IPS DF 19.7 (cell line): ENCODE results near the gene MTERF2.
"Not testable (repeated sequence)": the region's sequence is repeated elsewhere in the genome, so short reads cannot be mapped to it uniquely, and the experiment has no call there.

Source experiments
- DNase-seq: peaks from one replicate; pipeline ENCODE4 v3.0.0-alpha.2; 2013; ENCODE audit warnings: low read depth, low spot score

MTERF2 gene, protein sequence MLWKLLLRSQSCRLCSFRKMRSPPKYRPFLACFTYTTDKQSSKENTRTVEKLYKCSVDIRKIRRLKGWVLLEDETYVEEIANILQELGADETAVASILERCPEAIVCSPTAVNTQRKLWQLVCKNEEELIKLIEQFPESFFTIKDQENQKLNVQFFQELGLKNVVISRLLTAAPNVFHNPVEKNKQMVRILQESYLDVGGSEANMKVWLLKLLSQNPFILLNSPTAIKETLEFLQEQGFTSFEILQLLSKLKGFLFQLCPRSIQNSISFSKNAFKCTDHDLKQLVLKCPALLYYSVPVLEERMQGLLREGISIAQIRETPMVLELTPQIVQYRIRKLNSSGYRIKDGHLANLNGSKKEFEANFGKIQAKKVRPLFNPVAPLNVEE

DNA sequence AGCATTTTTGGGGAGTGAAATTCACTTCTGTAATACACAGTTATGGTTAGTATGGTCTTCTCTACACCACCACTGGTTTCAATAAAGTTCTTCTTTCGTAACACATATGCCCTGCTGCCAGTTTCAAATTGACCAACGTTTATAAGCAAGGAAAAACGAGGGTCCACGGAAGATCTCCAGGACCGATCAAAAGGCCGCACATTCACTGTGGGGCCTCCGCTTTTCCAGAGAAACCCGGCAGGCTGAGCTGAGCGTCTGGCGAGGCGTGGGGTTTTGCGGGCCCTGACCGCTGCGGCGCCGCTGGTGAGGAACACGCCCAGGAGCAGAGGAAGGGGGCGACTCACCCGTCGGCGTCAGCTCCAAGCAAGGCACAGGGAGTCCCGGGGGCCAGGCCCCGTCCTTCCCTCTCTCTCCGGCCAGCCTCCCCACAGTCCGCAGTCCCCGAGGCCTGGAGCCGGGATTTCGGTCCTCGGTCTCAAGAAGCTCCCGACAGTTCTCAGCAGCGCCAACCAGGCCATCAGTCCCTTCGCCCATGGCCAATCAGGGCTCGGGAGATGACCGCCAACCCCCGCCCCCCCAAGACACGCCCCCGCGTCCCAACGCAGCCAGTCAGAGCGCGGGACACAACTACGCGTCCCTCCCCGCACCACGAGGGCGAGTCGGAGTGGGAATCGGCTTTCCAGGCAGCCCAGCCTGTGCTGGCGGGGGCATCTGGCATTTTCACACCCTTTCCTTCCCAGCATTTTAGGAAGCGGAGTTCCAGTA, at the start of gene MTERF2:
Gene MTERF2 (minus strand): TSS at position 522 of the 765 bp plus-strand sequence. CDS start 8,432 bp downstream, outside the sequence.
- DNase-seq: peak; percentile 78

DNA sequence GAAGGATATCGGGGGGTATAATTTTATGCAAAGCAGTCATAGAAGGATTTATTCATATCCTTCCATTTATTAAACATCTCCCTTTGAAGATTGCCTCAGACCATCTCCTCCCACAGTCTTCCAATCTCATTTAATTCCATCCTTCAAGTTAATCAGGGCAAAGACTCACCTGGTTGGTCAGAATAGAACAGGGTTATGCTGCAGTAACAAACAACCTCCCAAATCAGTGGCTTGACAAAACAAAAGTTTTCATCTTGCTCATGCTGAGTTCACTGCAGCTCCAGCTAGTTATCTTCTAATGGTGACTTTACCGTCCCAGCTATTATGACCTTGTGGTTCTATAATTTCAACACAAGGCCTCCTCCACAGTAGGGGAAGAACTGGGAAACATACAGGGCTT, 48.8 kb upstream of the MTERF2 start:
- no peak for DNase-seq

DNA sequence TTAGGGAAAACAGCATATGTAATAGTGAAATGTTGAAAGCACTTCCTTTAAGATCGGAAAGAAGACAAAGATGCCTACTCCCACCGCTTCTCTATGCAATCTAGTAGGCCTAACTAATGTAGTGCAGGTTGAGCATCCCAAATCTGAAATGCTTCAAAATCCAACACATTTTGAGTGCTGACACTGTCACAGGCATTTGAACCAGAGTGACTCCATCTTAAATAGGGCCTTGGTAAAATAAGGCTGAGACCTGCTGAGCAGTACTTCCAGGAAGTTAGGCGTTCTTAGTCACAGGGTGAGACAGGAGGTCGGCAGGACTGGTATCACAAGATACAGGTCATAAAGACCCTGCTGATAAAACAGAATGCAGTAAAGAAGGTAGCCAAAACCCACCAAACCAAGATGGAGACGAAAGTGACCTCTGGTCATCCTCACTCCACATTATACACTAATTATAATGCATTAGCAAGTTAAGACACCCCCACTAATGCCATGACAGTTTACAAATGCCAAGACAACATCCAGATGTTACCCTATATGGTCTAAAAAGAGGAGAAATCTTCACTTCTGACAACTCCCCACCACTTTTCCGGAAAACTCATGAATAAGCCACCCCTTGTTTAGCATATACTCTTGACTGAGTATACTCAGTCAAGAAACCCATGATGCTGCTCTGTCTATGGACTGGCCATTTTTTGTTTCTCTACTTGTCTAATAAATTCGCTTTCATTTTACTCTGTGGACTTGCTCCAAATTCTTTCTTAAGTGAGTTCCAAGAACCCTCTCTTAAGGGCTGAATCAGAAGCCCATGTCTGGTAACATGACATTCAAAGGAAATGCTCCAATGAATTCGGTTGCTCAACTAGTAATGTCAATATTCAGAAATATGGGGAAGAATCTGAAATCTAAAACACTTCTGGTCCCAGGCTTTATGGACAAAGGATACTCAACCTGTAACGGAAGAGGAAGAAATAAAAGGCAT, 47.1 kb upstream of the MTERF2 start:
- no peak for DNase-seq

DNA sequence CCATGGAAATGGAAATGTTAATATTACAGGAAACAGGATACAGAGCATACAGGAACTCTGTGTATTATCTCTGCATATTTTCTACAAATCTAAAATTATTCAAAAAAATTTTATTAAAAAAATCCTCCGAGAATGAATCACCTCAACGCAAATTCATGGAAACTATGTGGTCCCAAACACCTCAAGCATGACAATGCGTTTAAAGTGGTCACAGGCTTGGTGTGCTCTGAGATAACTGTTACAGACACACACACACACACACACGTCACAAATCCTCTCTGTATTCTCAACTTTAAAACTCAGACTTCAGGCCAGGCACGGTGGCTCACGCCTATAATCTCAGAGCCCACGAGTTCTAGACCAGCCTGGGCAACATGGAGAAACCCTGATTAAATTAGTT, 45.3 kb upstream of the MTERF2 start:
- no peak for DNase-seq

DNA sequence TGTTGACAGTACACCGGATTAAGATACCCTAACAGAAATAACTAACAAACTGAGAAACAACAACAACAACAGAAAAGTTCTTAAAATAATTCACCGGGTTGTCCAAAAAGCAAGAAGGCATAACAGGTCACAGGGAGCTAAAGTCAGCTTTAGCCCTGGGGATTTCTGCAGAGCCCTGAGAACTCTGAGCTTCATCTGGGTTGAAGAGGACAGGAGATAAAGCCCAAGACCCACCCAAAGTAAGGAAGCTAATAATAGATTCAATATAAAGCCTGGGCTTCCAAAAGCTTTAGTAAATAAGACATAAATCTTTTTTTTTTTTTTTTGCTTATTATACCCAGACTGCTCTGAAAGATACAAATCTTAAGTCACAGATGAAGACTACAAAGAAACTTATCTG, 44.1 kb upstream of the MTERF2 start:
- no peak for DNase-seq

DNA sequence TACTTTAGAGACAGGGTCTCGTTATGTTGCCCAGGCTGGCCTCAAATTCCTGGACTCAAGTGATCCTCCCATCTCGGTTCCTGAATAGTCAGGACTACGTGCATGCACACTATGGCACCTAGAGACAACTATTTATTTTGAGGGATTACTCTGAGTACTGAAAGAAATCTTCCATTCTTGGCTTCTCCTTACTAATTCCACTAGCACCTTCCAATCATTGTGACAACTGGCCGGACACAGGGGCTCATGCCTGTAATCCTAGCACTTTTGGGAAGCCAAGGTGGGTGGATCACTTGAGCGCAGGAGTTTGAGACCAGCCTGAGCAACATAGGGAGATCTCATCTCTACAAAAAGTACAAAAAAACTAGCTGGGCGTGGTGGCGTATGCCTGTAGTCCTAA, 42.1 kb upstream of the MTERF2 start:
- no peak for DNase-seq

DNA sequence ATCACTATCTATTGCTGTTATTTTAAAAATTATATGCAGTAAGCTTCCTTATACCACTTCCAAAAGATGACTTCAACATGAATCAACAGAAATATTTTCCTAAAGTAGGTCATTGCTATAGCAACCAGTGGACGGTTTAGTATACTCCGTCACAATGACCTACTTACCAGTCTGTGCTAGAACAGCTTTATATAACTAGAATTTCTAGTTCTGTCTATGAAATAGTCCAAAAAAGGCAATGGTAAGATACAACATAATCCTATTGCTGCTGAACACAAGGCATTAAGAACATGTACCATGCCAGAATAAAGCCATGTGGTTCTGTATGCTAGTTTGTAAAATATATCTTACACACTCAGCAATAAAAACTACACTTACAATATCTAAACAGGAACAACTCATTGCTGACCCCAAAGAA, 40.7 kb upstream of the MTERF2 start:
- no peak for DNase-seq

DNA sequence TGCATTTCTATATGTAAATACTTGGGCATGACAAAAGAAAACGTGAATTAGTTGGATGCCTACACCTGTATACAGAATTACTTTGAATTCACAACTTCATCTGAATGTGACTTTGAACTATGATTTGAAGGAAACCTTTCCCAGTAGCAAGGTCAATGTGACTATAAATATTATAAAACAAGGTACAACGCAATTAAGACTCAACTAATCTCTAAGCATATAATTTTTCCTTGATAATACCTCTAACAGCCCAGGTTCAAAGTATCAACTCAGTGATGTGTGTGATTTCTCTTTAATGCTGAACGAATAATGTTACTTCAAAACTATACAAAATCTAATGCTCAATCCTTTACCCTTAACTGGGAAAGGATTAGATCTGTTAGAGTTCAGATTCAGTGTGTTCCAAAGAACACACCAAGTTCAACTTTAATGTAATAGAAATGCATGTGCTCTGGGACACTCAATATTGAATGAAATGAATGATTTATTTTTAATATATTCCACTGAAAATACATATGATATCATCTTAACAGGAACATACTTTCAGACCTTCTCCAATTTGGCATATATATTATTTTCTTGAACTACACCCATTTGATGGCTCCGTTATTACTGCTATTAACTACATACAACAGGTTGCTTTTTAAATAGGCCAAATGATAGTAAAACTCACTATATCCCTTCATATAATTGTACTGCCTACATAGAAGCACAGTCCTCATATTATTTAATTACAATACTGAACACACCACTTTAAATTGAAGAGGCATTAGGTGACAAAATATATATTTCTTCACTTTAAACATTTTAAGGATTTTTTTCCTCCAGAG, 40.1 kb upstream of the MTERF2 start:
- no peak for DNase-seq

DNA sequence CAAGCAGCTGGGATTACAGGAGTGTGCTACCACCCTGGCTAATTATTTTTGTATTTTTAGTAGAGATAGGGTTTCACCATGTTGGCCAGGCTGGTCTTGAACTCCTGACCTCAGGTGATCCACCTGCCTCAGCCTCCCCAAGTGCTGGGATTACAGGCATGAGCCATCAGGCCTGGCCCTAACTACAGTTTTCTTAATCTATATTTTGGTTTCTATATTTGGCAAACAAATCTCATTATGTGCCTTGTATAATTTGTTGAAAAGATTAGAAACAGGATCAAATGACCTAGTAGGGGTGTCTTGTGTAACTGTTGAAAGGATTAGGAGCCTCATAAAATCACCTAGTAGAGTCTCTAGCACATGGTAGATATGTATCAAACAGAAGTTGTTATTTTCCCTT, 39.4 kb upstream of the MTERF2 start:
- DNase-seq: not testable (repeated sequence)

DNA sequence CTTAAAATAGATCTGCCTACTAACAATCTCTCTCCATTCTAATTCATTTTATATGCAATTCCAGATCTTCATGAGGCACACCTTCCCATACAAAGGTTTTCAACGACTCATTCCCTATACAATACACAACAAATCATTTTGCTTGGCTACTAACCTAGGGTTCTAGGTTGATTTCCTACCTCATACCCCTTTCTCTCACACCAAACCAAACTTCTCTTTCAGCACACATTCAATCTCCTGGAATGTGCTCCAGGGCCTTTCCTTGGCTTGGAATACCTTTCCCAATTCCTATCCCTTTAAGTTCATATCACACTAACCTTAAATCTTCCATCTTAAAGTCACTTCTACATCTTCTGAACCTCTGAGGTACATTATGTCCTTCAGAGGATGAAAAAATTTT, 38.7 kb upstream of the MTERF2 start:
- DNase-seq: no peak

DNA sequence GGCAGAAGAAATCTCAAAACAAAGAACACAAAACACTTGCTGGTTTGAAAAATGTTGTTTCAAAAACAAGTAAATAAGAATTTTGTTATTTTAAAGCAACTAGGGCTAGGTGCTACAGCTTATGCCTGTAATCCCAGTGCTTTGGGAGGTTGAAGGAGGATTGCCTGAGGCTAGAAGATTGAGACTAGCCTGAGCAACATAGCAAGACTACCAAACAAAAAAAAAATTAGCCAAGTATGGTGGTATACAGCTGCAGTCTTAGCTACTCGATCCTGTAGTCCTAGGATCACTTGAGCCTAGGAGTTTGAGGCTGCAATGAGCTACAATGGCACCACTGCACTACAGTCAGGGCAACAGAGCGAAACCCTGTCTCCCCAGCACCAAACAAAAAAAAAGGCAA, 32.6 kb upstream of the MTERF2 start:
- no peak for DNase-seq

DNA sequence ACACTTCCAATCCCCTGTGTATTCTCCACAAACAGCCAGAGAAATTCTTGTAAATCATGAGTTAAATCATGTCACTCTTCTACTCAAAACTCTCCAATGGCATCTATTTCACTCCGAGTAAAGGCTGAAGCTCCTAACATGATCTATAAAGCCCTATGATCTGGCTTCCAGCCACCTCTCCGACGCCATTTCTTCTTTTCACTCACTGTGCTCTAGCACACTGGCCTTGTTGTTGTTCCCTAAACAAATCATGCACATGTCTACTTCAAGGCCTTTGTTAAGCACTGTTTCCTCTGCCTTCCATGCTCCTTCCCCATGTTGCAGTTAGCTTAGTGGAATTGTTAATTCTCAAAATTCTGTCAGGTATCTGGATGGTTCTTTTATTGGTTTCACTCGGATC, 30.1 kb upstream of the MTERF2 start:
- no peak for DNase-seq

DNA sequence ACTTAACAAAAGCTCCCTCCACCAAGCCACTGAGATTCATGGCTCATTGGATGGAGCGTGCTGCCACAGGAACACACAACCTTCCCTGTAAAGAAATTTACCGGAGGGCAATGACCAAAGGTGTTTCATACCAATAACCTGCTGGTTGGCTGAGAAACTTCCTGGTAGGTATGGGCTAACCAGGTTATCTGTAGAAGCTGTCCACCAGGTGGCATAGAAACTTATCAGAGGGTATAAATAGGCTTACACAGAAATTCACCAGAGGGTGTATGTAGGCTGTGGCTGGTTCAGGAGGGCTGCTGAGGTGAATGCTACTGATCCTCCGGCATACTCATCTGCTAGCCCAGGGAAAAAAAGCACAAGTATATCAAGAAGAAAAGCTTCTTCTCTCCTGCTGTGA, 27.1 kb upstream of the MTERF2 start:
- DNase-seq: peak; percentile 17

DNA sequence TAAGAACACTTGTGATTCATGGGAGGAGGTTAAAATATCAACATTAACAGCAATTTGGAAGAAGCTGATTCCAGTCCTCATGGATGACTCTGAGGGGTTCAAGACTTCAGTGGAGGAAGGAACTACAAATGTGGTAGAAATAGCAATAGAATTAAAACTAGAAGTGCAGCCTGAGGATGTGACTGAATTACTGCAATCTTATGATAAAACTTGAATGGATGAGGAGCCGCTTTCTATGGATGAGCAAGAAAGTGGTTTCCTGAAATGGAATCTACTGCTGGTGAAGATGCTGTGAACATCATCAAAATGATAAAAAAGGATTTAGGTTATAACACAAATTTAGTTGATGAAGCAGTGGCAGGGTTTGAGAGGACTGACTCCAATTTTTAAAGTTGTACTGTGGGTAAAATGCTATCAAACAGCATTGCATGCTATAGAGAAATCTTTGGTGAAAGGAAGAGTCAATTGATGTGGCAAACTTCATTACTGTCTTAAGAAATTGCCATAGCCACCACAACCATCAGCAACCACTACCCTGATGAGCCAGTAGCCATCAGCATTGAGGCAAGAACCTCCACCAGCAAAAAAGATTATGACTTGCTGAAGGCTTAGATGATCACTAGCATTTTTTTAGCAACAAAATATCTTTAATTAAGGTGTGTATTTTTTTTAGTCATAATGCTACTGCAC, 25.9 kb upstream of the MTERF2 start:
- DNase-seq: no peak

DNA sequence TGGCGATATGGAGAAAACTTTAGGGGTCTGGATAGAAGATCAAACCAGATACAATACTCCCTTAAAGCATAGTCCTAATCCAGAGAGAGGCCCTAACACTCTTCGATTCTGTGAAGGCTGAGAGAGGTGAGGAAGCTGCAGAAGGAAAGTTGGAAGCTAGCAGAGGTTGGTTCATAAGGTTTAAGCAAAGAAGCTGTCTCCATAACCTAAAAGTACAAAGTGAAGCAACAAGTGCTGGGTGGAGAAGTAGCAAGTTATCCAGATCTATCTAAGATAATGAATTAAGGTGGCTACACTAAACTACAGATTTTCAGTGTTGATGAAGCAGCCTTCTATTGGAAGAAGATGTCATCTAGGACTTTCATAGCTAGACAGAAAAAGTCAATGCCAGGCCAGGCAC, 24.6 kb upstream of the MTERF2 start:
- no peak for DNase-seq

DNA sequence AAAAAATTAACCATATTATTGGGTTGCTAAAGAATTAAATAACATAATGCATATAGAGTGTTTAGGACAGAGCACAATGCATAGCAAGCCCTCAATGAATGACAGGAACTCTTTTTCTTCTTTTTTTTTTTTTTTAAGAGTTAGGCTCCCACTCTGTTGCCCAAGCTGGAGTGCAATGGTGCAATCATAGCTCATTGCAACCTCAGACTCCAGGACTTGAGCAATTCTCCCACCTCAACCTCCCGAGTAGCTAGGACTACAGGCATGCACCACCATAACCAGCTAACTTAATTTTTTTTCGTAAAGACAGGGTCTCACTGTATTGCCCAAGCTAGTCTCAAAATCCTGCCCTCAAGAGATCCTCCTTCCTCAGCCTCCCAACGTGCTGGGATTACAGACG, 20.5 kb upstream of the MTERF2 start:
- no peak for DNase-seq

DNA sequence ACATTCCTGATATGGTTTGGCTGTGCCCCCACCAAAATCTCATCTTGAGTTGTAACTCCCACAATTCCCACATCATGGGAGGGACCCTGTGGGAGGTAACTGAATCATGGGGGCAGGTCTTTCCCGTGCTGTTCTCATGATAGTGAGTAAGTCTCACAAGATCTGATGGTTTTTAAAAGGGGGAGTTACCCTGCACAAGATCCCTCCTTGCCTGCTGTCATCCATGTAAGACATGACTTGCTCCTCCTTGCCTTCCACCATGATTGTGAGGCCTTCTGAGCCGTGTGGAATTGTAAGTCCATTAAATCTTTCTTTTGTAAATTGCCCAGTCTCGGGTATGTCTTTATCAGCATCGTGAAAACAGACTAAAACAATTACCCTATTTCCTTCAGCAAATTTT, 15.7 kb upstream of the MTERF2 start:
- DNase-seq: not testable (repeated sequence)

DNA sequence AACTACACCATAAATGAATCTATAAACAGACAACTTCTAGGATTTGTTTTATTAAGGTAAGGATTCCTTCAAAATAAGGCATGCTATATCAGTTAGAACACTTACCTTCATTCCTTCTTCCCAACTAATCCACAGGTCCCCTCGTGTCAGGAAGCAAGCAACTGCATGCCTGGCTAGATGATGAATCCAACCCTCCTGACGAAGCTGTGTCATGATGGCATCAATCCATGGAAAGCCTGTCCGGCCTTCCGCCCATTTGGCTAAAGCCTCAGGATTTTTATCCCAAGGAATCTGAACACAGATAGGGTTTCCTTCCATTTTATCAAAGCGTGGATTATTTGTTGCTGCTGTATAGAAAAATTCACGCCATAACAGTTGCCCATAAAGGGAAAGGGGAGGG, 12.5 kb upstream of the MTERF2 start:
- DNase-seq: no peak

DNA sequence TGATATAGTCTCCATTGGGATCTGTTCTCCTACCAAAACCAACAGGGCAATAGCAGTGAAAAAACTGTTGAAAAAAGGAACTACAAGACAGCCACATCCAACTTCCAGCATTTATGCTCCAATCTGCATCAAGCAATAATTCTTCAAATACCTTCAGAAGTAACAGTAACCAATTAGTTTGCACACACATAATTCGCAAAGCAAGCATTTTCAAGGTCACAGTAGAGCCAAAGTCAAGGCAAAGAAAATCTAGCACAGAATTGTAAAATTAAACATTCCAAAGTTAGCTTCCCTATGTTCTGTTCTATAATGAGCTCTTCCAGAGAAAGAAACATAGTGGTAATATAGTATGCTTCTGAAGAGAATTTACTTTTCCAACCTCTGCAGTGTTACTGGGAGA, 11.0 kb upstream of the MTERF2 start:
- DNase-seq: no peak

DNA sequence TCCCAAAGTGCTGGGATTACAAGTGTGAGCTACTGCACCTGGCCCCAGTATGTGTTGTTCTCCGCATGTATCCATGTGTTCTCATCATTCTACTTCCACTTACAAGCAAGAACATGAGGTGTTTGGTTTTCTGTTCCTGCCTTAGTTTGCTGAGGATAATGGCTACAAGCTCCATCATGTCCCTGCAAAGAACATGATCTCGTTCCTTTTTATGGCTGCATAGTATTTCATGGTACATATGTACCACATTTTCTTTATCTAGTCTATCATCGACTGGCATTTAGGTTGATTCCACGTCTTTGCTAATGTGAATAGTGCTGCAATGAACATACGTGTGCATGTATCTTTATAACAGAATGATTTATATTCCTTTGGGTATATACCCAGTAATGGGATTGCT, 9.2 kb upstream of the MTERF2 start:
- DNase-seq: not testable (repeated sequence)
